Stimulated activated CD8-positive, alpha-beta memory T cell treated with anti-CD3 and anti-CD28 coated beads, Interleukin-4, amount 100 ng/mL, for 48 hours (primary cell): ENCODE measurements around the gene CLEC18C.
"Not testable (repeated sequence)": the region's sequence is repeated elsewhere in the genome, so short reads cannot be mapped to it uniquely, and the experiment has no call there.

Source experiments
- DNase-seq: peaks from one replicate; pipeline ENCODE4 v3.0.0-alpha.2; 2020

The CLEC18C gene

DNA sequence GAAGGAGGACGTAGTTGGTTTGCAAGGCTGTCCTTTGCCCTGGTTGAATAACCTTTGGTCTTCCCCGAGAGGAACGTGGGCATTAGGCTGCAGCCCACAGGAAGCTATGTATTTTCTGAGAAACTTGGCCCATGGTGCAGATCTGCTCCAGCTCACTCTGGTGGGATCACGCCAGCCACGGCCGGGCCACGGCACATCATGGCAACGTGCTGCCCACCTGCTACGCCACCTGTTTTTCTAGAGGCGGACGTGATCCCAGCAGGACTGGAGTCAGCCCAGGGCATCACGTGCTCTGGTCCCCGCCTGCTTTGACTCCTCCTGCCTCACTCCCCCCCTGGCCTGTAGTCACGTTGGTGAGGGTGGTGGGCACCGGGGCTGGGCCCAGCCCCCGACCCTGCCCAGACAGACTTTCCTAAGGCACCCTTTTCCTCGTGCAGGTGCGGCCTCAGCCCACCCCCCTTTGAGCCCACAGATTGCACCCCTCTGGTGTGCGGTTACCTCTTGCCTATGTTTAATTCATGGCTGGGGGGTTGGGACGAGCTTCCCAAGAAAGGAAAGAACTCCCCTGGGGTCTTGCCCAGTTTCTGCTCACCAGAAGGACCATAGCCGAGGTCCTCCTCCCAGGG lies at the start of gene CLEC18C:
CLEC18C (plus strand) TSS at position 576 of the 626 bp plus-strand sequence. CDS start 492 bp downstream, outside the sequence.
- not testable (repeated sequence) for DNase-seq

DNA sequence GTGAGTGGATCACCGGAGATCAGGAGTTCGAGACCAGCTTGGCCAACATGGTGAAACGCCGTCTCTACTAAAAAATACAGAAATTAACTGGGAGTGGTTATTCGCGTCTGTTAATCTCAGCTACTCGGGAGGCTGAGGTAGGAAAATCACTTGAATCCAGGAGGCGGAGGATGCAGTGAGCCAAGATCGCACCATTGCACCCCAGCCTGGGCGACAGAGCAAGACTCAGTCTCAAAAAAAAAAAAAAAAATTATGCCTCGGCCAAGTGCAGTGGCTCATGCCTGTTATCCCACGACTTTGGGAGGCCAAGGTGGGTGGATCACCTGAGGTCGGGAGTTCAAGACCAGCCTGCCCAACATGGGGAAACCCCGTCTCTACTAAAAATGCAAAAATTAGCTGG lies 49.8 kb upstream of the CLEC18C start:
- DNase-seq = not testable (repeated sequence)

- not testable (repeated sequence) for DNase-seq
These were observed 47.4 kb upstream of the CLEC18C start for GRCh38 chr16:70126226-70126625.

- not testable (repeated sequence) for DNase-seq
These were observed 45.9 kb upstream of the CLEC18C start for GRCh38 chr16:70127706-70128105.

GRCh38 chr16:70128844-70129243 lies 44.7 kb upstream of the CLEC18C start:
- DNase-seq = not testable (repeated sequence)

- not testable (repeated sequence) for DNase-seq
These were observed 37.8 kb upstream of the CLEC18C start for GRCh38 chr16:70135796-70136195.

DNA sequence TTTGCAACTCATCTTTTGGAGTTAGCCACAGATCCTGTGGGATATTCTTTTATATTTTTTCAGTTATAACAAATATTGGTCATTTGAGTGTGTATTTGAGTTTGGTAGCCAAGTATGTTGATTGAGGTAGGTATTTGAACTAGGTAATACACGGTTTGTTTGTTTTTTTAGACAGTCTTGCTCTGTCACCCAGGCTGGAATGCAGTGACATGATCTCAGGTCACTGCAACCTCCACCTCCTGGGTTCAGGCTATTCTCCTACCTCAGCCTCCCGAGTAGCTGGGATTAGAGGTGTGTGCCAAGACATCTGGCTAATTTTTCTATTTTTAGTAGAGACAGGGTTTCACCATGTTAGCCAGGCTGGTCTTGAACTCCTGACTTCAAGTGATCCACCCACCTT lies 37.0 kb upstream of the CLEC18C start:
- DNase-seq = not testable (repeated sequence)

DNA sequence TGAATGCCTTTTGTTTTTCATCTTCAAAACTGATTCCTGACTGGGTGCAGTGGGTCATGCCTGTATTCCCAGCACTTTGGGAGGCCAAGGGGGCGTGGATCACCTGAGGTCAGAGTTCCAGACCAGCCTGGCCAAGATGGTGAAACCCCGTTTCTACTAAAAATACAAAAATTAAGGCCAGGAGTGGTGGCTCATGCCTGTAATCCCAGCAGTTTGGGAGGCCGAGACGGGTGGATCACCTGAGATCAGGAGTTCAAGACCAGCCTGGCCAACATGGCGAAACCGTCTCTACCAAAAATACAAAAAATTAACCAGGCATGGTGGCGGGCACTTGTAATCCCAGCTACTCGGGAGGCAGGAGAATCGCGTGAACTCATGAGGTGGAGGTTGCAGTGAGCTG lies 30.8 kb upstream of the CLEC18C start:
- DNase-seq = not testable (repeated sequence)

- DNase-seq = not testable (repeated sequence)
These were observed 30.2 kb upstream of the CLEC18C start for GRCh38 chr16:70143231-70143895.

DNA sequence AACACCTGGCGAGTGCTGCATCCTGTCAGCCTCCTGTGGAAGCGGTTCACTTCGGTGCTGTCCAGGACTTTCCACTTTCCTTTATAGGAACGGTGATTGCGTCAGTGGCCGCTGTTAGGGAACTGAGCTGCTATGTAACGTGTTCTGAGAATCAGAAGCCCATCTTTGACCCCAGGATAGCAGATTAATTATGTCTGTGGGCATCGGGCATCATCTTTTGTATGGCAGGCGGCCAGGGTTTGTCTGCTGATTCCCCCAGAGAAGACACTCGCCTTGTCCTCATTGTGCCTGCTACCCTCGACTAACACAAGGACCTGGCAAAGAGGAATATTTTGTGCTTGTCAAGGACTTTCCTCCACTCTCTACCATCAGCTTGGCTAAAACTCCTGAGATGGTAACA lies 25.7 kb upstream of the CLEC18C start:
- not testable (repeated sequence) for DNase-seq

DNA sequence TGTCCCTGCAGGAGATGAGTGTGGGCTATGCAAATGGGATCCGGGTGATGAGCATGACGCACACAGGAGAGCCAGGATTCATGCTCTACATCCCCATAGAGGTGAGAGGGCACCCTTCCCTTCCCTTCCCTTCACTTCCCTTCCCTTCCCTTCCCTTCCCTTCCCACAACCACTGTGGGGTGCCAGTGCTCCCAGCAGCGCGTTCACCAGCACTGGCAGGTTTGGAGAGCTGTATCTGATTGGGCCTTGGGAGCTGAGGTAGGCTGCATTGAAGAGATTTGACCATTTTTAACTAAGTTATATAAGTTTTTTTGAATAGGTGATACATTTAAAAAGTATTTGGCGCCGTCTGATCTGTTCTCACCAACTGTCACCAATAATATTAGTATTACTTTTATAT lies 25.1 kb upstream of the CLEC18C start:
- not testable (repeated sequence) for DNase-seq

GRCh38 chr16:70149296-70149695 lies 24.3 kb upstream of the CLEC18C start:
- not testable (repeated sequence) for DNase-seq

- no peak for DNase-seq
These were observed 22.2 kb upstream of the CLEC18C start for GRCh38 chr16:70151391-70151790.

- no peak for DNase-seq
These were observed 21.6 kb upstream of the CLEC18C start for GRCh38 chr16:70151941-70152509.

DNA sequence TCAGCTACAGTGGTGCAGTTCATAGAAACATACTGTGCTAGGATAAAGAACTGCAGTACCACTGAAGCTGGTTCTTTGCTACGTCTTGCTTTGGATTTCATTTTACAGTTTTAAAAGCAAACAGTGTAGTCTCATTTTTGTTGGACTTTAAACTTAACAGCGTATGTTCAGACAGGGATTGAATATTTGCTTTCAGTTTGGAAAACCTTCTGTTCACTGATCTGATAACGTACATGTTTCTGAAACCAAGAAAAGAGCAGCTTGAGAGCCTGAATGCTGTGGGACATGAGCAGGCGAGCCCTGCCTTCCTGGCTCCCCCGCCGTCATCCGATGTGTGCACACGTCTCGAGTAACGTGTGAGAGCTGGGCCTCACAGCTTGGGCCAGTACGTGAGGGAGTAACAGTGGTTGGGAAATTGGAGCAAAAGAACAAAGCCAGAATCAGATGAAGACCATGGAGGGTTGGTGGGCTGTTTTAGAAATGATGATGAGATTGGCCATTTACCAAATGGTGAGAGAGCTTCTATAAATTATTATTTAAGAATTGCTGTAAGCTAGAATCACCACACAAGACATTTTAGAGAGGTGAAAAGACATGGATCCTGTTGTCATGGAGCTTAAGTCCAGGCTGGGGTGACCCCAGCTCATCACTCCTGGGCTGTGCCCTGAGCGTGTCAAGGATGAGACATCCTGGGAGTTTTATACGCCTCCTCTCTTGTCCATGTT lies 20.8 kb upstream of the CLEC18C start:
- no peak for DNase-seq

DNA sequence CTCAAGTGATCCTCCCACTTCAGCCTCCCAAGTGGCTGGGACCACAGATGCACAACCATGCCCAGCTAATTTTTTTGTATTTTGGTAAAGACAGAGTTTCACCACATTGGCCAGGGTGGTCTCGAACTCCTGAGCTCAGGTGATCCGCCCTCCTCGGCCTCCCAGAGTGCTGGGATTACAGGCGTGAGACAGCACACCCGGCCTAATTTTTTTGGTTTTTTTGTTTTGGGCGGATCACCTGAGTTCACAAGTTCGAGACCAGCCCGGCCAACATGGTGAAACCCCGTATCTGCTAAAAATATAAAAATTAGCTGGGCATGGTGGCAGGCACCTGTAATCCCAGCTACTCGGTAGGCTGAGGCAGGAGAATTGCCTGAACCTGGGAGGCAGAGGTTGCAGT lies 18.9 kb upstream of the CLEC18C start:
- DNase-seq = not testable (repeated sequence)

- DNase-seq = no peak
These were observed 17.2 kb upstream of the CLEC18C start for GRCh38 chr16:70156207-70156978.

GRCh38 chr16:70157105-70157476 lies 16.5 kb upstream of the CLEC18C start:
- DNase-seq = no peak

GRCh38 chr16:70157477-70158260 lies 15.9 kb upstream of the CLEC18C start:
- DNase-seq = no peak

DNA sequence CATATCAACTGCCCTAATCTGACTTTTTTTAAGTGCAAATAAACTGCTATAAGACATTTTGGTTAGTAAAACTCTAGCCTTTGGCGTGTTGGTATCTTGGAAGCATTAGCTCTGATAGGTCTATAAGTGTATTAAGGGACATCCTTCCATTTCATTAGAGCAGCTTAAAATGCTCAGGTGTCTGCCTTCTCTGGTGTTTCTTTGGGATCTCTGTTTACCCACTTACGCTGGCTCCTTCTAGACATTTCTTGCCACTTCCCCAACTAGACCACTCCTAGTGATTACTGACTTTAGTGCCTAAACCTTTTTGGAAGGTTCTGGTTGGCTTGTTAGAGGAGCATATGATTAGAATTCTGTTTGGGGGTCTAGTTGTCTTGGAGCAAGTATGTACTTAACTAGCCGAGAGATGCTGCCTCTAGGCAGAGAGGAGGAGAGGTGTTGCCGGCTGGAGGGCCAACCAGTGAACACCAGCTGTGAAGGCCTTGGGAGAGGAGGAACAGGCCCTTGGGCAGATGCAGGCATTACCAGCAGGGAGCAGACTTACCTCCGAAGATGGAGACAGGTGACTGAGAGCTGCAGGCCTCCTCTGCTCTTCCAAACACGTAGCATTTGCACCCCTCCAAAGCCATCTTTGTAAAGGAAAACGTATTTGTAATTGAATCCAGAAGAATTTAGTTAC lies 15.2 kb upstream of the CLEC18C start:
- DNase-seq = no peak
